Inferior parietal cortex (tissue), 1 donor: Measurements from ENCODE around the gene AKAP8.
"Not testable (repeated sequence)": the region's sequence is repeated elsewhere in the genome, so short reads cannot be mapped to it uniquely, and the experiment has no call there.

Source experiments
- DNase-seq: peaks from one replicate; pipeline ENCODE4 v3.0.0-alpha.2; 2016; ENCODE audit errors: extremely low spot score

The AKAP8 gene

GRCh38 chr19:15404097-15404779 is 24.7 kb upstream of the AKAP8 start:
- no peak for DNase-seq

GRCh38 chr19:15403151-15403531 is 23.6 kb upstream of the AKAP8 start:
- no peak for DNase-seq

- no peak for DNase-seq
These were observed 23.0 kb upstream of the AKAP8 start for GRCh38 chr19:15402411-15403150.

- no peak for DNase-seq
These were observed 21.8 kb upstream of the AKAP8 start for GRCh38 chr19:15401397-15401710.

- DNase-seq = no peak
These were observed 21.2 kb upstream of the AKAP8 start for GRCh38 chr19:15400521-15401396.

GRCh38 chr19:15399635-15400034 is 20.0 kb upstream of the AKAP8 start:
- no peak for DNase-seq

GRCh38 chr19:15399234-15399515 is 19.6 kb upstream of the AKAP8 start:
- no peak for DNase-seq

GRCh38 chr19:15398501-15399233 is 19.1 kb upstream of the AKAP8 start:
- DNase-seq = no peak

GRCh38 chr19:15397782-15398181 is 18.2 kb upstream of the AKAP8 start:
- DNase-seq = no peak

- no peak for DNase-seq
These were observed 17.6 kb upstream of the AKAP8 start for GRCh38 chr19:15397236-15397635.

GRCh38 chr19:15396436-15396835 is 16.8 kb upstream of the AKAP8 start:
- DNase-seq = no peak

GRCh38 chr19:15395251-15395650 is 15.7 kb upstream of the AKAP8 start:
- not testable (repeated sequence) for DNase-seq

- no peak for DNase-seq
These were observed 14.8 kb upstream of the AKAP8 start for GRCh38 chr19:15394426-15394825.

GRCh38 chr19:15393963-15394362 is 14.4 kb upstream of the AKAP8 start:
- no peak for DNase-seq

- no peak for DNase-seq
These were observed 11.2 kb upstream of the AKAP8 start for GRCh38 chr19:15390814-15391213.

- no peak for DNase-seq
These were observed 2.3 kb upstream of the AKAP8 start for GRCh38 chr19:15381864-15382263.

- no peak for DNase-seq
These were observed 1.8 kb upstream of the AKAP8 start for GRCh38 chr19:15381429-15381828.

- DNase-seq = no peak
These were observed 536 bp upstream of the AKAP8 start for GRCh38 chr19:15379999-15380647.

- DNase-seq = no peak
These were observed 979 bp downstream of the AKAP8 start for GRCh38 chr19:15378534-15379082.

GRCh38 chr19:15374796-15375440 is 4.7 kb downstream of the AKAP8 start:
- no peak for DNase-seq

- no peak for DNase-seq
These were observed 5.4 kb downstream of the AKAP8 start for GRCh38 chr19:15374105-15374651.
